GM12878 (cell line): ENCODE results near the gene ZXDC. TPM values are rescaled to one million over a fixed set of nuclear protein-coding genes. Genes with fewer than 3 reads are reported as not detected.

ENCODE experiments used
- ATF2 ChIP-seq: IDR thresholded peaks from 2 replicates; pipeline ENCODE4 v1.6.1; 2012; ENCODE audit warnings: low read length, inconsistent platforms
- BCL11A ChIP-seq: IDR thresholded peaks from 2 replicates; pipeline ENCODE4 v1.6.1; 2011; ENCODE audit warnings: low read depth, low read length
- BHLHE40 ChIP-seq, 2 experiments: fragments of 450-650 bp in 1 of 2; IDR thresholded peaks; 2 replicates each; pipeline ENCODE4 v1.6.1; 2011 to 2017; ENCODE audit warnings: low read depth in 2 of 2, borderline replicate concordance in 1 of 2, improper control_type of control experiment in 1 of 2, low read length in 1 of 2, mild to moderate bottlenecking in 1 of 2
- CBX3 ChIP-seq: fragments of 200-600 bp; sonication (generic); IDR thresholded peaks from 2 replicates; pipeline ENCODE4 v1.6.1; 2016; ENCODE audit warnings: low read depth, borderline replicate concordance
- CHD1 ChIP-seq: IDR thresholded peaks from 2 replicates; pipeline ENCODE4 v1.6.1; 2012; ENCODE audit warnings: low read depth, low read length, improper control_type of control experiment
- E2F4 ChIP-seq: IDR thresholded peaks from 2 replicates; pipeline ENCODE4 v1.6.1; 2012; ENCODE audit warnings: low read depth, low read length, improper control_type of control experiment
- GATAD2B ChIP-seq: fragments of 450-650 bp; conservative IDR thresholded peaks from 2 replicates; pipeline ENCODE4 v1.6.1; 2017; ENCODE audit warnings: low read depth, mild to moderate bottlenecking, moderate library complexity
- LARP7 ChIP-seq: fragments of 450-650 bp; IDR thresholded peaks from 2 replicates; pipeline ENCODE4 v1.6.1; 2017; ENCODE audit warnings: mild to moderate bottlenecking
- MTA2 ChIP-seq: fragments of 450-650 bp; IDR thresholded peaks from 2 replicates; pipeline ENCODE4 v1.6.1; 2016; ENCODE audit warnings: low read depth, mild to moderate bottlenecking, moderate library complexity
- NFXL1 ChIP-seq: fragments of 450-650 bp; IDR thresholded peaks from 2 replicates; pipeline ENCODE4 v1.6.1; 2017; ENCODE audit warnings: antibody characterized with exemption, mild to moderate bottlenecking, borderline replicate concordance
- NR2C1 ChIP-seq: fragments of 450-650 bp; IDR thresholded peaks from 2 replicates; pipeline ENCODE4 v1.6.1; 2017; ENCODE audit warnings: antibody characterized with exemption, mild to moderate bottlenecking, moderate library complexity
- PAX8 ChIP-seq: fragments of 450-650 bp; IDR thresholded peaks from 2 replicates; pipeline ENCODE4 v1.6.1; 2017; ENCODE audit warnings: mild to moderate bottlenecking, moderate library complexity
- PML ChIP-seq: IDR thresholded peaks from 2 replicates; pipeline ENCODE4 v1.6.1; 2012; ENCODE audit warnings: low read length, inconsistent platforms
- RCOR1 ChIP-seq: conservative IDR thresholded peaks from 2 replicates; pipeline ENCODE4 v1.6.1; 2012; ENCODE audit warnings: low read depth, low read length, improper control_type of control experiment
- RFX5 ChIP-seq: IDR thresholded peaks from 2 replicates; pipeline ENCODE4 v1.6.1; 2011; ENCODE audit warnings: low read depth, low read length, improper control_type of control experiment
- SMARCA5 ChIP-seq: fragments of 450-650 bp; IDR thresholded peaks from 2 replicates; pipeline ENCODE4 v1.6.1; 2017; ENCODE audit warnings: mild to moderate bottlenecking
- SPI1 ChIP-seq: IDR thresholded peaks from 2 replicates; pipeline ENCODE4 v1.6.1; 2011; ENCODE audit warnings: low read depth, mild to moderate bottlenecking, low read length, moderate library complexity, borderline replicate concordance; ENCODE audit not compliant: insufficient read depth
- TARDBP ChIP-seq: IDR thresholded peaks from 2 replicates; pipeline ENCODE4 v1.6.1; 2016; ENCODE audit warnings: borderline replicate concordance
- ZBED1 ChIP-seq: IDR thresholded peaks from 2 replicates; pipeline ENCODE4 v1.6.1; 2016; ENCODE audit warnings: borderline replicate concordance
- ZNF384 ChIP-seq: IDR thresholded peaks from 2 replicates; pipeline ENCODE4 v1.6.1; 2012; ENCODE audit warnings: low read depth, mild to moderate bottlenecking, low read length, improper control_type of control experiment, borderline replicate concordance
- polyA plus RNA-seq, 11 experiments: library from polyadenylated mRNA; depleted of rRNA in 4 of 11; unstranded in 6 of 11; stranded (reverse) in 5 of 11; fragments of >200 nt; fragmentation: Nextera tagmentation in 4 of 11; fragmentation: Illumina TruSeq in 1 of 11; extraction: Ambion mirVana in 4 of 11; extraction: Trizol in 1 of 11; gene quantifications; 1 replicate in 1 of 11; 2 replicates in 10 of 11; pipeline versions ENCODE4 v1.2.1 to v1.2.3, GENCODE V29; 2011 to 2016; ENCODE audit warnings: inconsistent platforms in 2 of 11, missing spikeins in 2 of 11, low read depth in 1 of 11
- total RNA-seq, 4 experiments: library from RNA; depleted of rRNA in 3 of 4; stranded (reverse); fragments of >200 nt in 3 of 4; fragmentation: Illumina TruSeq in 1 of 4; extraction: Trizol in 1 of 4; gene quantifications; 2 replicates each; pipeline versions ENCODE4 v1.2.1 to v1.2.3, GENCODE V29; 2013 to 2021
- TF ChIP-seq, protein P1 (sequence below): IDR thresholded peaks from 2 replicates; pipeline ENCODE4 v1.6.1; 2012; ENCODE audit warnings: low read depth, low read length, improper control_type of control experiment
- TF ChIP-seq, protein P2 (sequence below): IDR thresholded peaks from 2 replicates; pipeline ENCODE4 v1.6.1; 2011; ENCODE audit warnings: low read depth, mild to moderate bottlenecking, low read length, moderate library complexity, borderline replicate concordance; ENCODE audit errors: extremely low read depth
- TF ChIP-seq, protein P3 (sequence below): fragments of 450-650 bp; IDR thresholded peaks from 2 replicates; pipeline ENCODE4 v1.6.1; 2017; ENCODE audit warnings: mild to moderate bottlenecking, moderate library complexity
- TF ChIP-seq, protein P4 (sequence below): fragments of 150-350 bp; IDR thresholded peaks from 2 replicates; pipeline ENCODE4 v1.6.1; 2014; ENCODE audit warnings: mild to moderate bottlenecking, low read depth, low read length

ZXDC gene
- total and polyA plus RNA-seq, 10 of the 15 experiments (the other 5 are each of a cell fraction or from before 2014, with no cell fraction given) = 0.72 to 15.3 (median 8.5) TPM

- TF ChIP-seq ATF2 (peak; percentile 51), CBX3 (no peak), E2F4 (no peak), PML (no peak), NR2C1 (no peak), ZNF384 (0 out of 2 replicates have a peak, but pooled peaks have one; percentile 42), TARDBP (no peak), BCL11A (no peak), PAX8 (no peak), SMARCA5 (no peak), LARP7 (no peak), ZBED1 (no peak), RFX5 (no peak), CHD1 (no peak), BHLHE40 (IDR thresholded peaks at IDR 0.05; ENCODE audit: borderline replicate concordance in 1 of 2, low read depth in 2 of 2, low read length in 1 of 2) (no peak), MTA2 (peak; percentile 35; the same call in 1 of the 2 replicates), RCOR1 (no peak), NFXL1 (no peak), GATAD2B (no peak), SPI1 (no peak)
- TF ChIP-seq, protein P1, sequence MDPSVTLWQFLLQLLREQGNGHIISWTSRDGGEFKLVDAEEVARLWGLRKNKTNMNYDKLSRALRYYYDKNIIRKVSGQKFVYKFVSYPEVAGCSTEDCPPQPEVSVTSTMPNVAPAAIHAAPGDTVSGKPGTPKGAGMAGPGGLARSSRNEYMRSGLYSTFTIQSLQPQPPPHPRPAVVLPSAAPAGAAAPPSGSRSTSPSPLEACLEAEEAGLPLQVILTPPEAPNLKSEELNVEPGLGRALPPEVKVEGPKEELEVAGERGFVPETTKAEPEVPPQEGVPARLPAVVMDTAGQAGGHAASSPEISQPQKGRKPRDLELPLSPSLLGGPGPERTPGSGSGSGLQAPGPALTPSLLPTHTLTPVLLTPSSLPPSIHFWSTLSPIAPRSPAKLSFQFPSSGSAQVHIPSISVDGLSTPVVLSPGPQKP = no peak
- TF ChIP-seq, protein P2, sequence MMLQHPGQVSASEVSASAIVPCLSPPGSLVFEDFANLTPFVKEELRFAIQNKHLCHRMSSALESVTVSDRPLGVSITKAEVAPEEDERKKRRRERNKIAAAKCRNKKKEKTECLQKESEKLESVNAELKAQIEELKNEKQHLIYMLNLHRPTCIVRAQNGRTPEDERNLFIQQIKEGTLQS = no peak
- TF ChIP-seq, protein P3, sequence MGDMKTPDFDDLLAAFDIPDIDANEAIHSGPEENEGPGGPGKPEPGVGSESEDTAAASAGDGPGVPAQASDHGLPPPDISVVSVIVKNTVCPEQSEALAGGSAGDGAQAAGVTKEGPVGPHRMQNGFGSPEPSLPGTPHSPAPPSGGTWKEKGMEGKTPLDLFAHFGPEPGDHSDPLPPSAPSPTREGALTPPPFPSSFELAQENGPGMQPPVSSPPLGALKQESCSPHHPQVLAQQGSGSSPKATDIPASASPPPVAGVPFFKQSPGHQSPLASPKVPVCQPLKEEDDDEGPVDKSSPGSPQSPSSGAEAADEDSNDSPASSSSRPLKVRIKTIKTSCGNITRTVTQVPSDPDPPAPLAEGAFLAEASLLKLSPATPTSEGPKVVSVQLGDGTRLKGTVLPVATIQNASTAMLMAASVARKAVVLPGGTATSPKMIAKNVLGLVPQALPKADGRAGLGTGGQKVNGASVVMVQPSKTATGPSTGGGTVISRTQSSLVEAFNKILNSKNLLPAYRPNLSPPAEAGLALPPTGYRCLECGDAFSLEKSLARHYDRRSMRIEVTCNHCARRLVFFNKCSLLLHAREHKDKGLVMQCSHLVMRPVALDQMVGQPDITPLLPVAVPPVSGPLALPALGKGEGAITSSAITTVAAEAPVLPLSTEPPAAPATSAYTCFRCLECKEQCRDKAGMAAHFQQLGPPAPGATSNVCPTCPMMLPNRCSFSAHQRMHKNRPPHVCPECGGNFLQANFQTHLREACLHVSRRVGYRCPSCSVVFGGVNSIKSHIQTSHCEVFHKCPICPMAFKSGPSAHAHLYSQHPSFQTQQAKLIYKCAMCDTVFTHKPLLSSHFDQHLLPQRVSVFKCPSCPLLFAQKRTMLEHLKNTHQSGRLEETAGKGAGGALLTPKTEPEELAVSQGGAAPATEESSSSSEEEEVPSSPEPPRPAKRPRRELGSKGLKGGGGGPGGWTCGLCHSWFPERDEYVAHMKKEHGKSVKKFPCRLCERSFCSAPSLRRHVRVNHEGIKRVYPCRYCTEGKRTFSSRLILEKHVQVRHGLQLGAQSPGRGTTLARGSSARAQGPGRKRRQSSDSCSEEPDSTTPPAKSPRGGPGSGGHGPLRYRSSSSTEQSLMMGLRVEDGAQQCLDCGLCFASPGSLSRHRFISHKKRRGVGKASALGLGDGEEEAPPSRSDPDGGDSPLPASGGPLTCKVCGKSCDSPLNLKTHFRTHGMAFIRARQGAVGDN = no peak
- TF ChIP-seq, protein P4, sequence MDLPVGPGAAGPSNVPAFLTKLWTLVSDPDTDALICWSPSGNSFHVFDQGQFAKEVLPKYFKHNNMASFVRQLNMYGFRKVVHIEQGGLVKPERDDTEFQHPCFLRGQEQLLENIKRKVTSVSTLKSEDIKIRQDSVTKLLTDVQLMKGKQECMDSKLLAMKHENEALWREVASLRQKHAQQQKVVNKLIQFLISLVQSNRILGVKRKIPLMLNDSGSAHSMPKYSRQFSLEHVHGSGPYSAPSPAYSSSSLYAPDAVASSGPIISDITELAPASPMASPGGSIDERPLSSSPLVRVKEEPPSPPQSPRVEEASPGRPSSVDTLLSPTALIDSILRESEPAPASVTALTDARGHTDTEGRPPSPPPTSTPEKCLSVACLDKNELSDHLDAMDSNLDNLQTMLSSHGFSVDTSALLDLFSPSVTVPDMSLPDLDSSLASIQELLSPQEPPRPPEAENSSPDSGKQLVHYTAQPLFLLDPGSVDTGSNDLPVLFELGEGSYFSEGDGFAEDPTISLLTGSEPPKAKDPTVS = no peak
These were observed 76.3 kb downstream of the ZXDC start (continued) for GRCh38 chr3:126399351-126399735.
